WTC11 (cell line): ENCODE results near the gene NKD1. TPM values are rescaled to one million over a fixed set of nuclear protein-coding genes. Genes with fewer than 3 reads are reported as not detected.

Source experiments
- ATAC-seq: fragments of 200-7000 bp; cut with Tn5 transposase; 2 replicates; pipeline ENCODE4 v1.10.0; 2021; ENCODE audit warnings: mild to moderate bottlenecking, moderate library complexity
- CTCF ChIA-PET: fragments of 300-600 bp; sonication (Branson Sonifier 250); formaldehyde crosslinking; loops from one replicate; lab custom pipeline; 2021; ENCODE audit warnings: antibody characterized with exemption; lab: Charles Lee
- POLR2A ChIA-PET: fragments of 350-600 bp; sonication (Branson Sonifier 250); formaldehyde crosslinking; loops from one replicate; lab custom pipeline; 2021; ENCODE audit warnings: antibody characterized with exemption; lab: Charles Lee
- DNase-seq: peaks from one replicate; pipeline ENCODE4 v3.0.0; 2021; ENCODE audit warnings: low spot score
- H3K27ac Mint-ChIP-seq: 2 replicates; pipeline ENCODE4 v1.8.0; 2021; ENCODE audit warnings: mixed read lengths
- H3K27me3 Mint-ChIP-seq: 2 replicates; pipeline ENCODE4 v1.8.0; 2021; ENCODE audit warnings: low read depth, mild to moderate bottlenecking, moderate library complexity, mixed read lengths
- H3K36me3 Mint-ChIP-seq: 2 replicates; pipeline ENCODE4 v1.8.0; 2021; ENCODE audit warnings: mixed read lengths
- H3K4me1 Mint-ChIP-seq: 2 replicates; pipeline ENCODE4 v1.8.0; 2022; ENCODE audit warnings: mixed read lengths
- H3K4me3 Mint-ChIP-seq: 2 replicates; pipeline ENCODE4 v1.8.0; 2021; ENCODE audit warnings: mild to moderate bottlenecking, moderate library complexity, mixed read lengths
- H3K9me3 Mint-ChIP-seq: 2 replicates; pipeline ENCODE4 v1.8.0; 2021; ENCODE audit warnings: mixed read lengths
- CREB1 ChIP-seq: sonication (generic); formaldehyde crosslinking; IDR thresholded peaks from 2 replicates; pipeline ENCODE4 v1.8.0; 2023; ENCODE audit warnings: mild to moderate bottlenecking, missing genetic modification reagents
- EMX1 ChIP-seq: fragments of 250-450 bp; sonication (Bioruptor Pico); IDR thresholded peaks from 2 replicates; pipeline ENCODE4 v1.8.0; 2021; ENCODE audit warnings: mild to moderate bottlenecking
- ESRRA ChIP-seq: sonication (generic); formaldehyde crosslinking; IDR thresholded peaks from 2 replicates; pipeline ENCODE4 v1.8.1; 2022; ENCODE audit warnings: mild to moderate bottlenecking, missing genetic modification reagents, borderline replicate concordance
- FOXK1 ChIP-seq: sonication (generic); formaldehyde crosslinking; IDR thresholded peaks from 2 replicates; pipeline ENCODE4 v1.8.0; 2022; ENCODE audit warnings: mild to moderate bottlenecking, moderate library complexity, missing genetic modification reagents
- GRHL2 ChIP-seq: fragments of 250-450 bp; sonication (Bioruptor Pico); IDR thresholded peaks from 2 replicates; pipeline ENCODE4 v1.8.0; 2022; ENCODE audit warnings: mild to moderate bottlenecking, moderate library complexity; ENCODE audit not compliant: insufficient replicate concordance, severe bottlenecking
- RORB ChIP-seq: fragments of 250-450 bp; sonication (Bioruptor Pico); IDR thresholded peaks from 2 replicates; pipeline ENCODE4 v1.9.0; 2021; ENCODE audit warnings: mild to moderate bottlenecking
- TCF7 ChIP-seq: sonication (generic); formaldehyde crosslinking; IDR thresholded peaks from 2 replicates; pipeline ENCODE4 v1.8.0; 2022; ENCODE audit warnings: mild to moderate bottlenecking, low read depth, missing genetic modification reagents, moderate library complexity
- TEAD1 ChIP-seq: sonication (generic); formaldehyde crosslinking; IDR thresholded peaks from 2 replicates; pipeline ENCODE4 v1.8.0; 2022; ENCODE audit warnings: mild to moderate bottlenecking, missing genetic modification reagents
- ZBTB21 ChIP-seq: sonication (generic); formaldehyde crosslinking; IDR thresholded peaks from 2 replicates; pipeline ENCODE4 v1.8.1; 2023; ENCODE audit warnings: mild to moderate bottlenecking, missing genetic modification reagents, borderline replicate concordance
- ZNF219 ChIP-seq: sonication (generic); formaldehyde crosslinking; IDR thresholded peaks from 2 replicates; pipeline ENCODE4 v1.8.0; 2023; ENCODE audit warnings: missing genetic modification reagents, mild to moderate bottlenecking, borderline replicate concordance
- ZNF232 ChIP-seq: sonication (generic); formaldehyde crosslinking; IDR thresholded peaks from 2 replicates; pipeline ENCODE4 v1.8.0; 2022; ENCODE audit warnings: mild to moderate bottlenecking, missing genetic modification reagents
- ZNF396 ChIP-seq: fragments of 250-450 bp; sonication (Bioruptor Pico); IDR thresholded peaks from 2 replicates; pipeline ENCODE4 v1.8.0; 2021; ENCODE audit warnings: mild to moderate bottlenecking, moderate library complexity, borderline replicate concordance
- total RNA-seq: library from RNA; stranded (reverse); gene quantifications from 3 replicates; pipeline ENCODE4 v1.2.3, GENCODE V29; 2021
- TF ChIP-seq, protein P1 (sequence below): fragments of 250-450 bp; sonication (Bioruptor Pico); IDR thresholded peaks from 2 replicates; pipeline ENCODE4 v1.8.0; 2021; ENCODE audit warnings: mild to moderate bottlenecking
- TF ChIP-seq, protein P2 (sequence below): sonication (generic); formaldehyde crosslinking; conservative IDR thresholded peaks from 2 replicates; pipeline ENCODE4 v1.8.1; 2022; ENCODE audit warnings: mild to moderate bottlenecking, missing genetic modification reagents
- TF ChIP-seq, protein P3 (sequence below): sonication (generic); formaldehyde crosslinking; IDR thresholded peaks from 2 replicates; pipeline ENCODE4 v1.8.1; 2023; ENCODE audit warnings: mild to moderate bottlenecking, missing genetic modification reagents, moderate library complexity
- TF ChIP-seq, protein P4 (sequence below): fragments of 250-450 bp; sonication (Bioruptor Pico); IDR thresholded peaks from 2 replicates; pipeline ENCODE4 v1.9.0; 2021; ENCODE audit warnings: mild to moderate bottlenecking
- TF ChIP-seq, protein P5 (sequence below): sonication (generic); formaldehyde crosslinking; IDR thresholded peaks from 2 replicates; pipeline ENCODE4 v1.8.0; 2022; ENCODE audit warnings: mild to moderate bottlenecking, missing genetic modification reagents
- TF ChIP-seq, protein P6 (sequence below): sonication (generic); formaldehyde crosslinking; IDR thresholded peaks from 2 replicates; pipeline ENCODE4 v1.8.1; 2023; ENCODE audit warnings: mild to moderate bottlenecking, missing genetic modification reagents
- TF ChIP-seq, protein P7 (sequence below): fragments of 250-450 bp; sonication (Bioruptor Pico); IDR thresholded peaks from 2 replicates; pipeline ENCODE4 v2.1.2; 2022; ENCODE audit warnings: mild to moderate bottlenecking, moderate library complexity
- TF ChIP-seq, protein P8 (sequence below): fragments of 250-450 bp; sonication (Bioruptor Pico); IDR thresholded peaks from 2 replicates; pipeline ENCODE4 v1.9.0; 2021; ENCODE audit warnings: moderate library complexity, mild to moderate bottlenecking, inconsistent platforms, borderline replicate concordance
- TF ChIP-seq, protein P9 (sequence below): fragments of 250-450 bp; sonication (Bioruptor Pico); conservative IDR thresholded peaks from 2 replicates; pipeline ENCODE4 v1.9.0; 2021; ENCODE audit warnings: mild to moderate bottlenecking

Gene NKD1
- total RNA-seq, 1 experiment from 2014 or later = 6.0 TPM

DNA sequence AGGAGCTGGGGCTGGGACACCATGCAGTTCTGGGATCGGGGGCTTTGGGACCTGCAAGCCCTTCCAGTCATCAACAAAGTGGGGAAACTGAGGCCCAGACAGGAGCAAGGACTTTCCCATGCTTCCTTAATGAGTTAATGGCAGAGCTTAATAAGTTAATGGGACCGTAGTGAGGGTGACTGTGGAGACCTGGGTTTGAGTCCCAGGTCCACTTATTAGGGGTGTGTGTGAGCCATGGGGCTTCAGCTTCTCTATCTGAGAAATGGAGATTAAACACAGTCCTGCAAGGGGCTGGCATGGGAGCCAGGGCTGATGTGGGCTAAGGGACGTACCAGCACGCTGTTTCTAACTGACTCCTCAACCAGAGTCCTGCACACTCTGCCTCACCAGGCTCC, 41.7 kb upstream of the NKD1 start (continued):
- TF ChIP-seq, protein P1, sequence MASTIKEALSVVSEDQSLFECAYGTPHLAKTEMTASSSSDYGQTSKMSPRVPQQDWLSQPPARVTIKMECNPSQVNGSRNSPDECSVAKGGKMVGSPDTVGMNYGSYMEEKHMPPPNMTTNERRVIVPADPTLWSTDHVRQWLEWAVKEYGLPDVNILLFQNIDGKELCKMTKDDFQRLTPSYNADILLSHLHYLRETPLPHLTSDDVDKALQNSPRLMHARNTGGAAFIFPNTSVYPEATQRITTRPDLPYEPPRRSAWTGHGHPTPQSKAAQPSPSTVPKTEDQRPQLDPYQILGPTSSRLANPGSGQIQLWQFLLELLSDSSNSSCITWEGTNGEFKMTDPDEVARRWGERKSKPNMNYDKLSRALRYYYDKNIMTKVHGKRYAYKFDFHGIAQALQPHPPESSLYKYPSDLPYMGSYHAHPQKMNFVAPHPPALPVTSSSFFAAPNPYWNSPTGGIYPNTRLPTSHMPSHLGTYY (CRISPR knock-in tag) = no peak
- TF ChIP-seq, protein P2, sequence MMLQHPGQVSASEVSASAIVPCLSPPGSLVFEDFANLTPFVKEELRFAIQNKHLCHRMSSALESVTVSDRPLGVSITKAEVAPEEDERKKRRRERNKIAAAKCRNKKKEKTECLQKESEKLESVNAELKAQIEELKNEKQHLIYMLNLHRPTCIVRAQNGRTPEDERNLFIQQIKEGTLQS (CRISPR knock-in tag) = no peak
- TF ChIP-seq RORB (CRISPR knock-in tag) = no peak
- no peak for TF ChIP-seq ESRRA
- TF ChIP-seq, protein P3, sequence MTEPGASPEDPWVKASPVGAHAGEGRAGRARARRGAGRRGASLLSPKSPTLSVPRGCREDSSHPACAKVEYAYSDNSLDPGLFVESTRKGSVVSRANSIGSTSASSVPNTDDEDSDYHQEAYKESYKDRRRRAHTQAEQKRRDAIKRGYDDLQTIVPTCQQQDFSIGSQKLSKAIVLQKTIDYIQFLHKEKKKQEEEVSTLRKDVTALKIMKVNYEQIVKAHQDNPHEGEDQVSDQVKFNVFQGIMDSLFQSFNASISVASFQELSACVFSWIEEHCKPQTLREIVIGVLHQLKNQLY (CRISPR knock-in tag) = no peak
- TF ChIP-seq, protein P4, sequence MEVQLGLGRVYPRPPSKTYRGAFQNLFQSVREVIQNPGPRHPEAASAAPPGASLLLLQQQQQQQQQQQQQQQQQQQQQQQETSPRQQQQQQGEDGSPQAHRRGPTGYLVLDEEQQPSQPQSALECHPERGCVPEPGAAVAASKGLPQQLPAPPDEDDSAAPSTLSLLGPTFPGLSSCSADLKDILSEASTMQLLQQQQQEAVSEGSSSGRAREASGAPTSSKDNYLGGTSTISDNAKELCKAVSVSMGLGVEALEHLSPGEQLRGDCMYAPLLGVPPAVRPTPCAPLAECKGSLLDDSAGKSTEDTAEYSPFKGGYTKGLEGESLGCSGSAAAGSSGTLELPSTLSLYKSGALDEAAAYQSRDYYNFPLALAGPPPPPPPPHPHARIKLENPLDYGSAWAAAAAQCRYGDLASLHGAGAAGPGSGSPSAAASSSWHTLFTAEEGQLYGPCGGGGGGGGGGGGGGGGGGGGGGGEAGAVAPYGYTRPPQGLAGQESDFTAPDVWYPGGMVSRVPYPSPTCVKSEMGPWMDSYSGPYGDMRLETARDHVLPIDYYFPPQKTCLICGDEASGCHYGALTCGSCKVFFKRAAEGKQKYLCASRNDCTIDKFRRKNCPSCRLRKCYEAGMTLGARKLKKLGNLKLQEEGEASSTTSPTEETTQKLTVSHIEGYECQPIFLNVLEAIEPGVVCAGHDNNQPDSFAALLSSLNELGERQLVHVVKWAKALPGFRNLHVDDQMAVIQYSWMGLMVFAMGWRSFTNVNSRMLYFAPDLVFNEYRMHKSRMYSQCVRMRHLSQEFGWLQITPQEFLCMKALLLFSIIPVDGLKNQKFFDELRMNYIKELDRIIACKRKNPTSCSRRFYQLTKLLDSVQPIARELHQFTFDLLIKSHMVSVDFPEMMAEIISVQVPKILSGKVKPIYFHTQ (CRISPR knock-in tag) = no peak
- TF ChIP-seq GRHL2 (CRISPR knock-in tag) = no peak

DNA sequence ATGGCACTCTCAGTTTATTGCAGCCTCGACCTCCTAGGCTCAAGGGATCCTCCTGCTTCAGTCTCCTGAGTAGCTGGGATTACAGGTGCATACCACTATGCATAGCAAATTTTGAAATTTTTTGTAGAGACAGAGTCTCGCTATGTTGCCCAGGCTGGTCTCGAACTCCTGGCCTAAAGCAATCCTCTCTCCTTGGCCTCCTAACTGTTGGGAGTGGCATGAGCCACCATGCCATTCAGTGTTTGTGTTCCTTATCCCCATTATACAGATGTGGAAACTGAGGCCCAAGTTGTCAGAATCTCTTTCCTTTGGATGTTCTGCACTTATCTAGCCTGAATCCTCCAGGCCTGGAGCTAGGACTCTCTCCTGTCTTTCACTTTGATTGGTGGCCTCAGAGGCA, 40.8 kb upstream of the NKD1 start:
- Mint-ChIP-seq H3K4me1 (peaks cover 22% of the 10 kb centered on the region), H3K27ac (no peak overlapping the region), H3K4me3 (no peak overlapping the region), H3K27me3 (0 out of 2 replicates have a peak, but pooled peaks cover 2% of the 10 kb centered on the region), H3K36me3 (no peaks in the 10 kb centered on the region), H3K9me3 (peaks cover 5% of the 10 kb centered on the region; the same call in 1 of the 2 replicates)
- ATAC-seq (no peak), DNase-seq (no peak)
- CTCF ChIA-PET = interaction anchor here (0.5 to 1.8 kb wide), 3 partner anchors 33 to 158 kb away, joined by 3 to 5 read pairs (median 5); no protein-coding TSS in a partner anchor
- POLR2A ChIA-PET = no interaction called here
- TF ChIP-seq, protein P5, sequence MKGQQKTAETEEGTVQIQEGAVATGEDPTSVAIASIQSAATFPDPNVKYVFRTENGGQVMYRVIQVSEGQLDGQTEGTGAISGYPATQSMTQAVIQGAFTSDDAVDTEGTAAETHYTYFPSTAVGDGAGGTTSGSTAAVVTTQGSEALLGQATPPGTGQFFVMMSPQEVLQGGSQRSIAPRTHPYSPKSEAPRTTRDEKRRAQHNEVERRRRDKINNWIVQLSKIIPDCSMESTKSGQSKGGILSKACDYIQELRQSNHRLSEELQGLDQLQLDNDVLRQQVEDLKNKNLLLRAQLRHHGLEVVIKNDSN (CRISPR knock-in tag) = no peak
- TF ChIP-seq, protein P6, sequence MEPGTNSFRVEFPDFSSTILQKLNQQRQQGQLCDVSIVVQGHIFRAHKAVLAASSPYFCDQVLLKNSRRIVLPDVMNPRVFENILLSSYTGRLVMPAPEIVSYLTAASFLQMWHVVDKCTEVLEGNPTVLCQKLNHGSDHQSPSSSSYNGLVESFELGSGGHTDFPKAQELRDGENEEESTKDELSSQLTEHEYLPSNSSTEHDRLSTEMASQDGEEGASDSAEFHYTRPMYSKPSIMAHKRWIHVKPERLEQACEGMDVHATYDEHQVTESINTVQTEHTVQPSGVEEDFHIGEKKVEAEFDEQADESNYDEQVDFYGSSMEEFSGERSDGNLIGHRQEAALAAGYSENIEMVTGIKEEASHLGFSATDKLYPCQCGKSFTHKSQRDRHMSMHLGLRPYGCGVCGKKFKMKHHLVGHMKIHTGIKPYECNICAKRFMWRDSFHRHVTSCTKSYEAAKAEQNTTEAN (CRISPR knock-in tag) = no peak
- TF ChIP-seq ZNF232 (CRISPR knock-in tag) (no peak), EMX1 (CRISPR knock-in tag) (no peak), CREB1 (CRISPR knock-in tag) (no peak), FOXK1 (CRISPR knock-in tag) (no peak), ZNF219 (CRISPR knock-in tag) (no peak), ZBTB21 (CRISPR knock-in tag) (no peak), TEAD1 (CRISPR knock-in tag) (no peak), ZNF396 (CRISPR knock-in tag) (no peak), GRHL2 (CRISPR knock-in tag) (no peak), TCF7 (CRISPR knock-in tag) (no peak)
- TF ChIP-seq, protein P7, sequence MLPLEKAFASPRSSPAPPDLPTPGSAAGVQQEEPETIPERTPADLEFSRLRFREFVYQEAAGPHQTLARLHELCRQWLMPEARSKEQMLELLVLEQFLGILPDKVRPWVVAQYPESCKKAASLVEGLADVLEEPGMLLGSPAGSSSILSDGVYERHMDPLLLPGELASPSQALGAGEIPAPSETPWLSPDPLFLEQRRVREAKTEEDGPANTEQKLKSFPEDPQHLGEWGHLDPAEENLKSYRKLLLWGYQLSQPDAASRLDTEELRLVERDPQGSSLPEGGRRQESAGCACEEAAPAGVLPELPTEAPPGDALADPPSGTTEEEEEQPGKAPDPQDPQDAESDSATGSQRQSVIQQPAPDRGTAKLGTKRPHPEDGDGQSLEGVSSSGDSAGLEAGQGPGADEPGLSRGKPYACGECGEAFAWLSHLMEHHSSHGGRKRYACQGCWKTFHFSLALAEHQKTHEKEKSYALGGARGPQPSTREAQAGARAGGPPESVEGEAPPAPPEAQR (CRISPR knock-in tag) = no peak
- TF ChIP-seq, protein P8, sequence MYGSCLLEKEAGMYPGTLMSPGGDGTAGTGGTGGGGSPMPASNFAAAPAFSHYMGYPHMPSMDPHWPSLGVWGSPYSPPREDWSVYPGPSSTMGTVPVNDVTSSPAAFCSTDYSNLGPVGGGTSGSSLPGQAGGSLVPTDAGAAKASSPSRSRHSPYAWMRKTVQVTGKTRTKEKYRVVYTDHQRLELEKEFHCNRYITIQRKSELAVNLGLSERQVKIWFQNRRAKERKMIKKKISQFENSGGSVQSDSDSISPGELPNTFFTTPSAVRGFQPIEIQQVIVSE = no peak
- TF ChIP-seq, protein P9, sequence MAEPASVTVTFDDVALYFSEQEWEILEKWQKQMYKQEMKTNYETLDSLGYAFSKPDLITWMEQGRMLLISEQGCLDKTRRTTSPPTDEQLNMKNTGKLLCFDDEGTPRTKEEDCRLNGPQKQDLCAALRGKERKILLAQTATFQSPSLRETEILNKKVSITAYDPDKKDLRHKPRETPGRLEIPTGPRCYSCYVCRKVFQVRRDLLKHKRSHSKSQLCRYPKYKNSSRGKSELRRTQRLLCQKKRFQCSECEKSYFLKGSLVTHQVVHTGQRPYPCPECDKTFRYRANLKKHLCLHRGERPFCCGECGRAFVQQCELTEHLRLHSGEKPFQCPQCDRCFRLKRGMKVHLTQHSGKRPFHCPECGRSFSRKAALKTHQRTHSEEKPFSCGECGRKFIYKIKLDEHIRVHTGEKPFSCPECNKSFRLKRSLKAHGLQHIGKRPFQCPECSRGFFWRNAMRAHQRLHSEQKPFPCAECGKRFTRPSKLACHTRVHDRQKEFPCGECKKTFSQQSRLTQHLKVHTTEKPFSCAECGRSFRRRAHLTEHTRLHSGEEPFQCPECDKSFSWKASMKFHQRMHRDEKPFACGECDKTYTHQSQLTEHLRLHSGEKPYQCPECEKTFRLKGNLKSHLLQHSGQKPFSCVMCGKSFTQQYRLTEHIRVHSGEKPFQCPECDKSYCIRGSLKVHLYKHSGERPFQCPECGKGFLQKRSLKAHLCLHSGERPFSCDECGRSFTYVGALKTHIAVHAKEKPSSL (CRISPR knock-in tag) = no peak
- TF ChIP-seq, protein P4 (CRISPR knock-in tag) = no peak
